ENCODE data around the gene BFSP2. TPM values are rescaled to one million over a fixed set of nuclear protein-coding genes. Genes with fewer than 3 reads are reported as not detected.
"Not testable (repeated sequence)": the region's sequence is repeated elsewhere in the genome, so short reads cannot be mapped to it uniquely, and the experiment has no call there.

Gene BFSP2
- total RNA-seq, 1 donor from 2014 or later = not detected

DNA sequence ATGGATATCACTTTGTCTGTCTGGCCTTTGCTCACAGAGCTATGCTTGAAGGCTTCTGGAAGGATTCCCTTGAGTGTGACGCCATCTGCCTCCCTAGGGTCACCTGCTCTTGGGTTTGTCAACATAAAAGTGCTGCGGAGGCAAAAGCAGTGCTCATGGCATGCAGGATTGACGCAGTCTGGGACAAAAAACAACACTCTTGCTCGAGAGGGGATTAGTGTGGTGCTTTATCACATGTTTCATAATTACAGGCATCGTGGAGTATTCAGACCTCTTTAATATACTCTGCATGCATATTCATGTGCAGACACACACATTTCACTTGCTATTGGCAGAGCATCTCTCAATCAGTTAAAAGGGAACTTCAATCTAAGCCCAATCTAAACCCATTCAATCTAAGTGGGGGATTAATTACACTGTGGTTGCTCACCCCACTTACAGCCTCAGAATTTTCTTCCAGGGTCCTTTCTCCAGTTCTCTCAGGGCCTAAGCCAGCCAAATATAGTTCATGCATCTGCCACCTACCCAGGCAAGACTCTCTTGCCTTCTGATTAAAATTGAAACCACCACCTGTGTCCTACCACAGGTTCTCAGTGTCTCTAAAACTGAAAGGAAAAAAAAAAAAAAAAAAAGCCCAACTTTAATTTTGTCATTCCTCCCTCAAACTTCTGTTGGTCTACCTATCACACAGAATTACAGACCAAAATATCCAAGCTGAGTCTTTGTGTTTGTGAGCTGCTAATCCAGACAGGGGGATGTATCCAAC lies 75.6 kb downstream of the BFSP2 start:
- DNase-seq (ENCODE audit: low spot score in 2 of 2) (no peak), FAIRE-seq (no peak)

DNA sequence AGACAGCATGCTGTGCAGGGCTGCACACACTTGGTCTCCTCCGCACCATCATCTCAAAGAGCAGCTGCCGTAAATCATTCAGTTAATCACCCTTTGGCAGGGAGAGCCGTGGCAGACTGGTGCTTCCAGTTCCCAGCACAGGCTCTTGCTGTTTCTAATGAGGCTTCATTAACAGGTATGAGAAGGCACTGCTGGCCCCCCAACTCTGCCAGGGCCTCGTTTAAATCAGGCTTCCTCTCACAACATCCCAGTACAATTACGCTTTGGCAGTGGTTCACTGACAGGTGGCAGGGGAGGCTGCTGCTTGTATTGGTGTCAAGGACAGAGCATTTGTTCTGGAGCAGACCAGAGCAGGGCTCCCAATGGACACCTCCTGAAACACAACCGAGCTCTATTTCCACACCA lies 77.1 kb downstream of the BFSP2 start:
- FAIRE-seq (no peak), DNase-seq (ENCODE audit: low spot score in 2 of 2) (no peak)

DNA sequence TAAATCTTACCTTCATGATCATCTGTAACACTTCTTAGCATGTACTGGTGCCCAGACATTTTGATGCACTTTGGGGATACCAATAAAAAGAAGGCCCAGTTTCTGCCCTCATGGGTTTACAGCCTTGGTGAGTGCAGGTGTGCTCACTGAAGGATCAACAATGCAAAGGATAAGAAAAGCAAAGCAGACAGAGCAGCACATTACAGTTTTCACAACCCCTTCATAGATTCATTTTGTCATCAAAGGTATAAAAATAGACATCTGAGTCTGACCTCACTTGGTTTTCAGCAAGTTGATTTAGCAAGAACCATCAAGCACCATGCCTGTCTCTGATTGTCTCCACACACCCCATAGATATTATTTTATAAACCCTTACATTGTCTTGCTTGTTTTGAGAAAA lies 77.6 kb downstream of the BFSP2 start:
- FAIRE-seq (no peak), DNase-seq (ENCODE audit: low spot score in 2 of 2) (no peak)

DNA sequence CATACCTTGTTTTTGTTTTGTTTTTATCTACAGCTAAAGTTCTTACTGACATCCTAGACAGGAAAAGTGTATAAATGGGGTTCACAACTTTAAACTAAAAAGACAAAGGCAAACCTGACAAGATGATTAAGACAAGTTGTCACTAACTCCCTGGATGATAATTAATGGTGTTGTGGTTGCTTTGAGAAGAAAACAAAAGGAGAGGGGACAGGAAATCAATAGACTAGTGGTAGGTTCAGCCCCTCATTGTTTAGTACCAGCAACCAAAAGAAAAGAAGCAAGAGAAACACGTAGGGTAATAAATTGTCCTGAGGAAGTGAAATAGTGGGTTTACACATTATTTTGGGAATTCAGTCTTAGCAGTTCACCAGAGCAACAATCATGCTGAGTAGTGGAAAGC lies 78.8 kb downstream of the BFSP2 start:
- DNase-seq (ENCODE audit: low spot score in 2 of 2) (no peak), FAIRE-seq (no peak)

DNA sequence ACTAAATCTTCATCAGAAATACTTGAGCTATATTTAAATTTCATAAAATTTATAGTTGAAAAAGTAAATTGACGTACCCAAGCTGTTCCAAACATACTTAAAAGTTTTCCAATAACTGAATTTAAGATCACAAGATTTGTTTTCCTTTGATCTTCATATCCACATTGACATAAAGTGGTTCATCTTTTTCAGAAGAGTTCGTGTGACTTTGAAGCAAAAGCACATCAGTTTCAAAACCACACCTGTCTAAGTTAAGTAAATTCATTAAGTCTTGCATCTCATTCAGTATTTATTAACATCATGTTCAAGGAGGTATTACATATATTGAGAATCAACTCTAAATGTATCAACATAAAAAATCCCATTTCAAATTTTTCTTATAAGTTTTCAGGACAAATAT lies 79.5 kb downstream of the BFSP2 start:
- no peak for DNase-seq (ENCODE audit: low spot score in 2 of 2)
- no peak for FAIRE-seq

DNA sequence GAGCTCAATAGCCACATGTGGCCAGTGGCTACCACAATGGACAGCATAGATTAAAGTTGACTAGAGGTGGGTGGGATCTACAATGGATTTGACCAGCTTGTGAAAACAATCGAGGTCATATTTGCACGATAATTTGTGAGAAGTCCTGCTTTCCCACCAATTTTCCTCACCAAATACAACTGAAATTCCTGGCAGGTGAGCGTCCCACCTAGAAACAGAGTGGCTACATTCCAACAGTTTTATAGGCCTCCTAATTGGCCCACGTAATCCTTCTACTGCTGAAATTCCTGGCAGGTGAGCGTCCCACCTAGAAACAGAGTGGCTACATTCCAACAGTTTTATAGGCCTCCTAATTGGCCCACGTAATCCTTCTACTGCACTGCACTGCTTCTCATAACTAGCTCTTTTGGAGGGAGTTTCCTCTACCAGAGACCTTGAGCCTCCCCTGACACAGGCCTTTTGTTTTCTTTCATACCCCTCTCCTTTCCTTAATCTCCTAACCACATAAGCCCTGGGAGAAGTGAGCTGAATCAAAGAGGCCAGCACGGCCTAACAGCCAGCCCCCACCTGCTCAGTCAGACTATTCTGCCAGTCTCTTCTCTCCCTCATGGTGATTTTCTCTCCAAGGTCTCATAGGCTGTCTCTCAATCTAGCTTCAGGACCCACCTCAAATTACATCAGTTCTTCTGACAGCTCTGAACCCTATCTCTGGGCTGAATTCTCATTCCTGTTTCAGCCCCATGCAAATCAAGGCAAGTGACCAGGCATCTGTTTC lies 80.2 kb downstream of the BFSP2 start:
- FAIRE-seq (no peak), DNase-seq (ENCODE audit: low spot score in 2 of 2) (no peak)

DNA sequence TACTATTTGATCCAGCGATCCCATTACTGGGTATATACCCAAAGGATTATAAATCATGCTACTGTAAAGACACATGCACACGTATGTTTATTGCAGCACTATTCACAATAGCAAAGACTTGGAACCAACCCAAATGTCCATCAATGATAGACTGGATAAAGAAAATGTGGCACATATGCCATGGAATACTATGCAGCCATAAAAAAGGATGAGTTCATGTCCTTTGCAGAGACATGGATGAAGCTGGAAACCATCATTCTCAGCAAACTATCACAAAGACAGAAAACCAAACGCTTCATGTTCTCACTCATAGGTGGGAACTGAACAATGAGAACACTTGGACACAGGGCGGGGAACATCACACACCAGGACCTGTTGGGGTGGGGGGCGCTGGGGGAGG lies 82.6 kb downstream of the BFSP2 start:
- not testable (repeated sequence) for DNase-seq (ENCODE audit: low spot score in 2 of 2); FAIRE-seq

DNA sequence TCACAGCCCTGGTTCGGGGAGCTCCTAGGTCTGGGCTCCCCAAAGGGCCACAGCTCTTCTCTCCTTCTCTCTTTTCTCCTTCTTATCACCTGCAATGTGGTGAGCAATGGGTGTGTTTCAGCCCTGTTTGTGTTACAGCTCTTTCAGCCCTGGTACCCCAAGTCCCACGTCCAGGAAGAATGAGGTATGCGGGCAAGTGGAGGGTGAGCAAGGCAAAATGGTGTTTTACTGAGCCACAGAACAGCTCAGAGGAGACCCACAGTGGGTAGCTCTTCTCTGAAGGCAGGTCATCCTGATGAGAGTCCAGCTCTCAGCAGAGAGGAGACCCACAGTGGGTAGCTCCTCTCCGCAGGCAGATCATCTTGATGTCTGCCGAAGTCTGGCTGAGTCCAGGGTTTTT lies 86.8 kb downstream of the BFSP2 start:
- DNase-seq (ENCODE audit: low spot score in 2 of 2) = no peak
- no peak for FAIRE-seq

DNA sequence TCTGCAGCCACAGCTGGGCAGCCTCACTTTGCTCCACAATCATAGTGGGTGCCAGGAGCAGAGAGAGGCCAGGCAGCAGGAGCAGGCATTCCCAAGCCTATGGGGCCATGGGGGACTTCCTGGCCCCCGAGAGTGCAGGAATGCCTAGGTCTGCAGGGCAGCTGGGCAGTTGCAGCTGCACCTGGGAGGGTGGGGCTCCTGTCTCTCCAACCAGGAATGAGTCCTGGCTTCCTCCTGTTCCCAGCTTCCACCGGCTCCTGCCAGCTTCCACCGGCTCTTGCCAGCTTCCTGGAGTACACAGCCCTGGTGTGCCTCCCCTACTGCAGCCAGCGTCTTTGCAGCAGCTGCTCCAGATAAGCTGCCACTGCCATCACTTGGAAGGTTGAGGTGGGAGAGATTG lies 87.3 kb downstream of the BFSP2 start:
- DNase-seq (ENCODE audit: low spot score in 2 of 2) = no peak
- no peak for FAIRE-seq

DNA sequence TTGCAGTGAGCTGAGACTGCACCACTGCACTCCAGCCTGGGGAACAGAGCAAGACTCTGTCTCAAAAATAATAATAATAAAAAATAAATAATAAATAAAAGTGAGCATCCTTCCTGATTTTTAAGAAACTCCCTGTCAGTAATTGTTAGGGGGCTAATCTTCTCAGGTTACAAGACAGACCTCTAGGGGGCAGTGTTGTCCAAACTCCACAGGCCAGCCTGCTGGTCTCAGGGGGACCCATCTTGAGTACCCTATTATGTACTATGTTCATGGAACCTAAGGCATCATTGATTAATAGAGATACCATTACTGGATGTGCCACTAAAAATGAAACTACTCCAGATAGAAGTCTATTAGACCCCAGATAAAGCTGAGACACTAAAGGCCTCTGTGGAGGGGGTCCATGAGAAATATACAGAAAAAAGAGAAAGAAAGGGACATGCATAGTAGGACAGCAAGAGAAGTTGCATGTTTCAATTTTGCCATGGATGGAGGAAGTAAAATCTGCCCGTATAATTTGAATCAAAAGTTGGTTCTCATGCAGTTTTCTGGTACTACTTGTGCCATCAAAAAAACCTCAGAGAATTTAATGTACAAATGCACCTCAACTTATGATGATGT lies 88.2 kb downstream of the BFSP2 start:
- DNase-seq (ENCODE audit: low spot score in 2 of 2) (no peak), FAIRE-seq (no peak)

DNA sequence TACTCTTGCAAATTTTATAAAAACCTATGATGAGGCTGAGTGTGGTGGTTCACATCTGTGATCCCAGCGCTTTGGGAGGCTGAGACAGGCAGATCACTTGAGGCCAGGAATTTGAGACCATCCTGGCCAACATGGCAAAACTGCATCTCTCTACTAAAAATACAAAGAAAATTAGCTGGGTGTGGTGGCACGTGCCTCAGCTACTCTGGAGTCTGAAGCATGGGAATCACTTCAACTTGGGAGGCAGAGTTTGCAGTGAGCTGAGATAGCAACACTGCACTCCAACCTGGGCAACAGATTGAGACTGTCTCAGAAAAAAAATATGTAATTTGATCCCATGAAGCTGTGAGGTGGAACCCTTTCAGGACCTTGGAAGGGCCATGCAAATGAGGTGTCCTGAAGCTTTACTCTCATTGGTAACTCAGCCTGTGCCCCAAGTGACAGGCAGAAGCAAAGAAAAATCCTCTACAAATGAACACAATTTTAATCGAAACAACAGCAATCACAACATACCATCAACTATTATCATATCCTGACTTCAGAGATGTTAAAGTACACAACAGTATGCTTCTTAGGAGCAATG lies 89.0 kb downstream of the BFSP2 start:
- FAIRE-seq (no peak), DNase-seq (ENCODE audit: low spot score in 2 of 2) (no peak)

DNA sequence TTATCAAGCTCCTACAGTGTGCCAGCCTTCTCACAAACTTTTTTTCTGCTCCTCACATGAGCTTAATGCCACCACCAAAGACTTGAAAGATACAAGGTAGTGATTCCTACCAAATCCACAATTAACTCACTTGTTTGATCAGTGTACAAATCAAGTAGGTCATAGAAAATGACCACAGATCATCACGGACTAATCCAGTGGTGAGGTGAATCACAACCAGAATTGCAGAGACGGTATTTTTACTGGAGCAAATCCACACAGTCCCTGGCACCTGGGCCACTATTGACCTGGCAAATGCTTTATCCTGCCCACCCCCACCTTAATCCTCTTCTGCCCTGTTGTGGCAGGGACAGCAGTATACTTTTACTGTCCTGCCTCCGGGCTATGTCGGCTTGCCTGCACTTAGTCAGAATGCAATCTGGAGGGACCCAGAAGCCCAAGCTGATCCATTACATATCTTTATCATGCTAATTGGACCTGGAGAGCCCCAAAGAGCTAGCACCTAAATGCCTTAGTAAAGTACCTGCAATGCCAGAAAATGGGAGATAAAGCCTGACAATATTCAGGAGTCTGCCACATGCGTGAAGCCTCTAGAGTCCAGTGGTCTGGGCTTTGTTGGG lies 89.7 kb downstream of the BFSP2 start:
- DNase-seq (ENCODE audit: low spot score in 2 of 2) (no peak), FAIRE-seq (no peak)

DNA sequence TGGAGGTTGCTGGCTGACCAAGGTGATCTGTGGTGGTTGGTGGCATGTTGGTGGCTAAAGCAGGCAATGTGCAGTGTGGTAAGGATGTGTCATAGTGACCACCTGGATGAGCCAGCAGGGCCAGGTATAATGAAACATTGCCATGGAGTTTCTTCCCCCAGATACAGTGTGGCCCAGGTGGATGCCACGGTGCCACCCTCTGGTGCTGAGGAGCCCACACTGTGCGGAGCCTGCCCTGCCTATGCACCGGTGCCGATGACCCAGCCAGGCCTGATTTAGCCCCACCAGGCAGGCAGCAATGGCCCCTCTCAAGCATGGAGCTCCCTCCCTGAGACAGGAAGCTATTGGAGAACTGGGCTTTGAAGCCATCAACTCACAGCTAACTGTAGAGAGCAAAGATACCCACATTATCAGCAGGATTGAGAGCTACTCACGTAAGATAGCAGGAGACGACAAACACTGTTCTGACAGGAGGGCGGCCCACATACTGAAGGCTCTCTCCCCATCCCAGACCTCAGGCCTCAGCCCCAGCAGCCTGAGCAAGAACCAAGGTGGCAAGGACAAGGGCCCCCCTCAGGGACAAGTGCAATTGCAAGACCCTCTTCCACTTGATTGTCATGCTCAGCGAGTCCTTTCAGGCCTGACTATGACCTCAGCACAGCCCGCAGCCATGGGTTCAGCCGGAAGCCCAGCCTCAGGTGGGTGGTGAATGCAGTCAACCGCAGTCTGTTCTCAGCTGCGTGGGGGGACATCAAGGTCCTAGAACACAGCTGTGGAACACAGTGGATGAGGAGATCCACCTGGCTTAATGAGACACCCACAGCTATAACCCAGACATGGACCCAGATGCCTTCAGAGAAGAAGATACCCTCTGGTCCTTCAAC lies 90.9 kb downstream of the BFSP2 start:
- no peak for FAIRE-seq

DNA sequence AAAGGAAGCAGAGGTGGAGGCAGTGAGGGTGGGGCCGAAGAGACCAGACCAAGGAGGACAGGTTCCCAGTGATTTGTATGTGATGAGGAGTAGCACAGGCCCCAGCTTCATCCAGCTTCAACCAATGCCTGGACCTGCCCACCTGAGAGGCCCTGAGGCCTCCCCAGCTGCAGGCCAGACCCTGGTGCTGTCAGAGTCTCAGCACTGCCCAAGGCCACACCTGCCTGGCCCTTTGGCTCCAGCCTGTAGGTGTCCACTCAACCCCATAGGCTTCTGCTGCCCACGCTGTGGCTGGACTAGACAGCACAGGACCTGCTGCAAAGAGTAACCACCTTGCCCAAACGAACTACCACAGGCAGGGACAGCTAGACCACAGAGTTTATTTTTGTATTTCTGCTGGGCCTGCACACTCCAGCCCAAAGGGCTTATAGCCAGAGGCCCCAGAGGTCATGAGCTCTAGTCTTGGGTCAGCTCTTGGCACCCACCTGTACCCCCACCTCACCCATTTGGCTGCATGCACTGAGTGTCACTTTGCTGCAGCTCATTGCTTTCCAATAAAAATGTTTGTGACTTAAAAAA lies 91.7 kb downstream of the BFSP2 start:
- DNase-seq (ENCODE audit: low spot score in 2 of 2) (no peak), FAIRE-seq (no peak)

More for the DNA sequence above, 90.9 kb downstream of the BFSP2 start:
- DNase-seq (ENCODE audit: low spot score in 2 of 2) = no peak

DNA sequence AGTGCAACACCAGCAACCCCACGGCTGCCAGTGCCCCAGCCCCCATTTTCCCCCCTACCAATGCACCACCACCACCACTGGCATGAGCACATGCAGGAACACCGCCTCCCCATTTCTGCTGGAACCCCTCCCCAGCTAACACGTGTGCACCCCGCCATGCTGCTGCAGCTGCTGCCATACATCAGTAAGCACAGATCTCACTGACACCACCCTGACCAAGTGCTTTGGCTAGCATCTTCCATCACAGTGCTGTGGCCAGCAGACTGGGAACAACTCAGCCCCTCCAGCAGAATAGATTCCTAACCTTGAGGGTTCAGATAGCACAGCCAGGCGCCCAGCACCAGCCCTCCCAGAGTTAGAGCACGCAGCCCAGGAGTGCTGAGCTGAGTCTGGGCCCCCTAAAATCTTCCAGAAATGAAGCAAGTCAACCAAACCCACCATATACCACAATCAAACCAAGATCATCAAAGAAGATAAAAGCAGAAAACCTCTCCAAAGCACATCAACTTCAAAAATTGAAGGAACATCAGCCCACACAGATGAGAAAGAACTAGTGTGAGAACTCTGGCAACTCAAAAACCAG lies 92.4 kb downstream of the BFSP2 start:
- FAIRE-seq = no peak
- DNase-seq (ENCODE audit: low spot score in 2 of 2) = no peak

DNA sequence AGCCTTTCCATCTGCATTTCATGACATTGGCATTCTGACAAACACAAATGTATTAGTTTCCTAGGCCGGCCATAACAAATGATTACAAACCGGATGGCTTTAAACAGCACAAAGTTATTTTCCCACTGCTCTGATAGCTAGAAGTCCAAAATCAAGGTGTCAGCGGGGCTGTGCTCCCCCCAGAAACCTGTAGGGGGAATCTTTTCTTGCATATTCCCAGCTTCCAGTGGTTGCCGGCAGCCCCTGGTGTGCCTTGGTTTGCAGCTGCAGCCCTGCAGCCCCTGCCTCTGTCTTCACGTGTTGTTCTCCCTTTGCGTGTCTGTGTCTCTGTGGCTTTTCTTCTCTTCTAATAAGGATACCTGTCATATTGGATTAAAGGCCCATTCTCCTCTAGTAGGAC lies 94.6 kb downstream of the BFSP2 start:
- FAIRE-seq = no peak
- no peak for DNase-seq (ENCODE audit: low spot score in 2 of 2)

DNA sequence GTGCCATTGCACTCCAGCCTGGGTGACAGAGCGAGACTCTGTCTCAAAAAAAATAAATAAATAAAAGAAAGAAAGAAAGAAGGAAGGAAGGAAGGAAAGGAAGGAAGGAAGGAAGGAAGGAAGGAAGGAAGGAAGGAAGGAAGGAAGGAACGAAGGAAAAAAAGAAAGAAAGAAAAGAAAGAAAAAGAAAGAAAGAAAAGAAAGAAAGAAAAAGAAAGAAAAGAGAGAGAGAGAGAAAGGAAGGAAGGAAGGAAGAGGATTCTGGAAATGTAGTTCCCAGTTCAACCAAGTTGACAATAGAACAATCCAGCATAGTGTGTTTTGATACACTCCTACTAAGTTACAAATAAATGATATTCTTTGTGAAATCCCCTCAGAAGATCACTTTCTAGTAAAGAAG lies 102.7 kb downstream of the BFSP2 start:
- not testable (repeated sequence) for FAIRE-seq; DNase-seq (ENCODE audit: low spot score in 2 of 2)

DNA sequence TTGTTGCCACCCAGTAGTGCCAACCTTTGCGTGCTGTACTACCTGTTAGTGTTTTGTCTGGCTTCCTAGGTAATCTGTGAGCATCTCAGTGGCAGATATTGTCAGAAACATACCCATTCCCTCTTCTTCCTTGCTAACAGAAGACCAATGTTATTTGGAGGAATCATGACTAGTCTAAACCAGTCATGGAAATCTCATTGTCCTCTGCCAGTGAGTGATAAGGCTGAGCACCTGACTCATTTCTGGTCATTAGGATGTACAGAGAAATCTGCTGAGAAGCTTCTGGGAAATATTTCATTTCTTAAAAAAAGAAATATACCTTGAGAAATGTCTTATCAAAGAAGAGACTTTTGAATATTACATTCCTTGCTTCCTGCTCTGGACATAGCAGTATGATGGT lies 103.6 kb downstream of the BFSP2 start:
- FAIRE-seq (no peak), DNase-seq (ENCODE audit: low spot score in 2 of 2) (no peak)

DNA sequence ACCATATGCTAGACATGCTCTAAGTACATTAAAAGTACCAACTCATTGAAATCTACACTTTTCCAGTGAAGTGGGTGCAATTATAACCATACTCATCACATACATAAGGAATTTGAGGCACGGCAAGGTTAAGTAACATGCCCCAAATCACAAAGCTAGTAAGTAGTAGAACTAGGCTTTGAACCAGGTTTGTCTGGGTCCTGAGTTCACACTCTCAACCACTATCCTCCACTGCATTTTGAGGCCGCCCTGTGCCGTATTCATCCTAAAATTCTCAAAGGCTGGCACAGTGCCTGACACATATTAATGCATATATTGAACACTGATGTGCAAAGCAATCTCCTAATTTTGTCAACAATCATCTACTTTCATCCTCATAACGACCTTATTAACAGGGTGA lies 104.9 kb downstream of the BFSP2 start:
- no peak for DNase-seq (ENCODE audit: low spot score in 2 of 2)
- no peak for FAIRE-seq
